ENCODE measurements around the gene HECW1. TPM values are rescaled to one million over a fixed set of nuclear protein-coding genes. Genes with fewer than 3 reads are reported as not detected.

The HECW1 gene
- total and polyA plus RNA-seq, 8 donors, result 0.29 to 5.1 (median 3.2) TPM

DNA sequence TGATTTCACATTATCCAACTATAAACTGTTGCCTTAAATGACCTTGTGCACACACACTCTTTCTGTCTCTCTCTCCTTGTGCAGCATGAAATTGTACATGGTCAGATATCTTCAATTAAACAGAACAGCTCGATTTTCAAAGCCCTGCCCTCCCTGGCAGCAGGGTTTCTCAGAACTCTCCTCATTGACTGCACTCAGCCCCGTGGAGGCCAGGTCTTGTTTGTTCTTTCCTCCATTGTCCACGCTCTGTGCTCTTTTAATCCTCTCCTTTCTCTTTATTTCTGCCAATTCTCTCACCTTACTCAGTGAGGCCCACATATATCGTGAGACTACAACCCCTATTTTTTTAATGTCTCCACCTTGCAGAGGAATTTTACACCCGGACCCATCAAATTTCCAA, 294.5 kb downstream of the HECW1 start:
- Histone ChIP-seq H3K9me3 (no peaks in the 10 kb centered on the region), H3K4me1 (no peaks in the 10 kb centered on the region), H3K4me3 (no peak overlapping the region), H3K27me3 (no peaks in the 10 kb centered on the region), H3K27ac (no peak overlapping the region), H3K36me3 (no peaks in the 10 kb centered on the region)
- ATAC-seq, result no peak
- intact Hi-C loops (cut with DNase I), result no loop called here
- TF ChIP-seq, protein P1, sequence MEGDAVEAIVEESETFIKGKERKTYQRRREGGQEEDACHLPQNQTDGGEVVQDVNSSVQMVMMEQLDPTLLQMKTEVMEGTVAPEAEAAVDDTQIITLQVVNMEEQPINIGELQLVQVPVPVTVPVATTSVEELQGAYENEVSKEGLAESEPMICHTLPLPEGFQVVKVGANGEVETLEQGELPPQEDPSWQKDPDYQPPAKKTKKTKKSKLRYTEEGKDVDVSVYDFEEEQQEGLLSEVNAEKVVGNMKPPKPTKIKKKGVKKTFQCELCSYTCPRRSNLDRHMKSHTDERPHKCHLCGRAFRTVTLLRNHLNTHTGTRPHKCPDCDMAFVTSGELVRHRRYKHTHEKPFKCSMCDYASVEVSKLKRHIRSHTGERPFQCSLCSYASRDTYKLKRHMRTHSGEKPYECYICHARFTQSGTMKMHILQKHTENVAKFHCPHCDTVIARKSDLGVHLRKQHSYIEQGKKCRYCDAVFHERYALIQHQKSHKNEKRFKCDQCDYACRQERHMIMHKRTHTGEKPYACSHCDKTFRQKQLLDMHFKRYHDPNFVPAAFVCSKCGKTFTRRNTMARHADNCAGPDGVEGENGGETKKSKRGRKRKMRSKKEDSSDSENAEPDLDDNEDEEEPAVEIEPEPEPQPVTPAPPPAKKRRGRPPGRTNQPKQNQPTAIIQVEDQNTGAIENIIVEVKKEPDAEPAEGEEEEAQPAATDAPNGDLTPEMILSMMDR (IDR thresholded peaks at IDR 0.05), result no peak
- DNase-seq, result no peak

DNA sequence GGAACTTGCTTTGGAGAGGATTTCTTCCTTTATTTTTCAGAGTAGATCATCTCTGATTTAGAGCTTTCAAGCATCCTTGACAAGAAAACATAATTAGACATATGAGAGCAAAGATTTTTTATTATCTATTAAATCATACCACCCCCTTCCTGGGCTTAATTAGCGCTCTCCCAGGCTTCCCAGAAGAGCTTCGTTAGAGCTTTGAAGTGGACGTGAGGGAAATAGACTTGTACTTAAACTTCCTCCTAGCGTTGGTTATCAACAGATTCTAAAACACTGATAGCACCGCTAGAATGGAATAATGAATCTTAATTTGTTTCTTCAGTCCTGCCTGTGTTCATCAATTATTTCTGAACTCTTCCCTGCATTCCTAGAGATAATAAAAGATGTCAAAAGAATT, 296.5 kb downstream of the HECW1 start:
- no peaks in the 10 kb centered on the region for H3K27me3 ChIP-seq
- intact Hi-C loops (cut with DNase I), result no loop called here

DNA sequence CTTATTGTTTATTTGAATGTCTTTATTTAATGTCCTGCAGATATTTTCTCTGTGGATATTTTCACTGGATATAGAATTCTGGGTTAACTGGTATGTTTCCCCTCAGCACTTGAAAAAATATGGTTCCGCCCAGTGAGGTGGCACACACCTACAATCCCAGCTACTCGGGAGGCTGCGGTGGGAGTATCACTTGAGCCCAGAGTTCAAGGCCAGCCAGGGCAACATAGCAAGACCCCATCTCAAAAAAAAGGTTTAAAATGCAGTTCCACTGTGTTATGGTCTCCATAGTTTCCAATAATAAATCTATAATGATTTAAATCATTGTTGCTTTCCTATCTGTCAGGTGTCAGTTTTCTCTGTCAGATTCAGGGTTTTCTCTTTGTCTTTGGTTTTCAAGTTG, 305.0 kb downstream of the HECW1 start:
- TF ChIP-seq, protein P1 (IDR thresholded peaks at IDR 0.05), result no peak
- H3K36me3 ChIP-seq, result no peaks in the 10 kb centered on the region
- no peak overlapping the region for H3K4me3 ChIP-seq
- intact Hi-C loops (cut with DNase I), result no loop called here
- ATAC-seq, result no peak
- DNase-seq, result no peak
- H3K4me1 ChIP-seq, result no peaks in the 10 kb centered on the region
- H3K27ac ChIP-seq, result no peak overlapping the region
- no peaks in the 10 kb centered on the region for H3K27me3 ChIP-seq
- no peaks in the 10 kb centered on the region for H3K9me3 ChIP-seq

More for the DNA sequence above, 296.5 kb downstream of the HECW1 start:
- TF ChIP-seq, protein P1 (IDR thresholded peaks at IDR 0.05), result no peak
- Histone ChIP-seq H3K4me3 (no peak overlapping the region), H3K27ac (no peak overlapping the region), H3K9me3 (no peaks in the 10 kb centered on the region), H3K4me1 (no peaks in the 10 kb centered on the region), H3K36me3 (no peaks in the 10 kb centered on the region)
- no peak for ATAC-seq
- DNase-seq, result no peak

DNA sequence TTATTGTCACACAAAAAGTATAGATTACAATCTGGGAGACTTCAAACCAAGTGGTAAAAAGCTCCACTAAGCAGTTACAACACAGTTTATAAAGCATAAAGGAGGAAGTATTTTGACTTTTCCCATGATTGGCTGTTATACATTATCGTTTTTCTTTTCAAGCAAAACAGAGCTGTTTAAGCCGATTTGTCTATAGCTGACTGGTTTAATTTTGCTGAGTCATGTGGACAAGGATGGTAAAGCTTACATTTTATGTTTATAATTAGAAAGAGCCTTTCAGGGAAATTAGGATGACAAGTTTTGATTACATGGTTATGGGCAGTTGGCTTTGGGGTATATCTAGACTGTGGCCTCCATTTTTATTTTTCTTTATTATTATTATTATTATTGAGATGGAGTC, 318.0 kb downstream of the HECW1 start:
- no peak for DNase-seq
- intact Hi-C loops (cut with DNase I), result no loop called here
- no peaks in the 10 kb centered on the region for H3K9me3 ChIP-seq
- no peaks in the 10 kb centered on the region for H3K27me3 ChIP-seq
- no peaks in the 10 kb centered on the region for H3K36me3 ChIP-seq
- H3K4me1 ChIP-seq, result no peaks in the 10 kb centered on the region
- H3K27ac ChIP-seq, result no peak overlapping the region
- ATAC-seq, result no peak
- no peak overlapping the region for H3K4me3 ChIP-seq
- TF ChIP-seq, protein P1 (IDR thresholded peaks at IDR 0.05), result no peak

GRCh38 chr7:43431020-43431595, 318.7 kb downstream of the HECW1 start:
- H3K36me3 ChIP-seq, result no peaks in the 10 kb centered on the region
- TF ChIP-seq, protein P1 (IDR thresholded peaks at IDR 0.05), result no peak

More at GRCh38 chr7:43431020-43431595, 318.7 kb downstream of the HECW1 start:
- no peaks in the 10 kb centered on the region for H3K9me3 ChIP-seq
- H3K27me3 ChIP-seq, result no peaks in the 10 kb centered on the region
- no peak for ATAC-seq
- intact Hi-C loops (cut with DNase I), result no loop called here
- H3K4me3 ChIP-seq, result no peak overlapping the region
- no peaks in the 10 kb centered on the region for H3K4me1 ChIP-seq
- DNase-seq, result no peak
- H3K27ac ChIP-seq, result no peak overlapping the region

All from left lung (tissue), 10 donors.